Measurements from ENCODE around the gene F2R. TPM values are rescaled to one million over a fixed set of nuclear protein-coding genes. Genes with fewer than 3 reads are reported as not detected.

The F2R gene
- total and polyA plus RNA-seq, 4 donors = 4.2 to 31.8 (median 13.7) TPM

DNA sequence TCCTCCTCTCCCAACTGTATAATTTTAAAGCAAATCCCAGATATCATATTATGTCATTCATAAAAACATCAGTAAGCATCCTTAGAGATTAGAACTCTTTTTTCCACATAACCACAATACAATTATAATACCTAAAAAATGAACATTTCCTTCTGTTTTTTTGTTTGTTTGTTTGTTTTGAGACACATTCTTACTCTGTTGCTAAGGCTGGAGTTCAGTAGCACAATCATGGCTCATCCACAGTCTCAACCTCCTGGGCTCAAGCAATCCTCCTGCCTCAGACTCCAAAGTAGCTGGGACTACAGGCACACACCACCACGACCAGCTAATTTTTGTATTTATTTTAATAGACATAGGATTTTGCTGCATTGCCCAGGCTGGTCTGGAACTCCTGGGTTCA is 8.0 kb downstream of the F2R start:
- DNase-seq (no peak), ATAC-seq (ENCODE audit: insufficient read depth, low FRiP score) (no peak)
- Histone ChIP-seq H3K27ac (ENCODE audit: low read depth in 1 of 2, low read length in 1 of 2) (no peak overlapping the region), H3K36me3 (ENCODE audit: control insufficient read depth in 4 of 4, insufficient read depth in 4 of 4, low read length in 4 of 4) (peaks cover 0 to 15% (median 2%) of the 10 kb centered on the region in 4 donors), H3K27me3 (ENCODE audit: control insufficient read depth in 3 of 3, insufficient read depth in 3 of 3, low read length in 2 of 3) (no peaks in the 10 kb centered on the region), H3K4me1 (ENCODE audit: control insufficient read depth in 5 of 5, insufficient read depth in 5 of 5, low read length in 5 of 5) (peaks cover 0 to 10% (median 0%) of the 10 kb centered on the region in 5 donors), H3K9ac (ENCODE audit: insufficient read depth in 1 of 2, low read length in 2 of 2) (no peak overlapping the region), H3K4me3 (no peak overlapping the region), H3K9me3 (ENCODE audit: control insufficient read depth in 4 of 4, insufficient read depth in 3 of 4, low read length in 3 of 4) (peaks cover 0 to 7% (median 2%) of the 10 kb centered on the region in 4 donors)
- WGBS, 2 donors = 76 to 77% methylated on average over 1 of the region's 1 CpG
- TF ChIP-seq, protein P1, sequence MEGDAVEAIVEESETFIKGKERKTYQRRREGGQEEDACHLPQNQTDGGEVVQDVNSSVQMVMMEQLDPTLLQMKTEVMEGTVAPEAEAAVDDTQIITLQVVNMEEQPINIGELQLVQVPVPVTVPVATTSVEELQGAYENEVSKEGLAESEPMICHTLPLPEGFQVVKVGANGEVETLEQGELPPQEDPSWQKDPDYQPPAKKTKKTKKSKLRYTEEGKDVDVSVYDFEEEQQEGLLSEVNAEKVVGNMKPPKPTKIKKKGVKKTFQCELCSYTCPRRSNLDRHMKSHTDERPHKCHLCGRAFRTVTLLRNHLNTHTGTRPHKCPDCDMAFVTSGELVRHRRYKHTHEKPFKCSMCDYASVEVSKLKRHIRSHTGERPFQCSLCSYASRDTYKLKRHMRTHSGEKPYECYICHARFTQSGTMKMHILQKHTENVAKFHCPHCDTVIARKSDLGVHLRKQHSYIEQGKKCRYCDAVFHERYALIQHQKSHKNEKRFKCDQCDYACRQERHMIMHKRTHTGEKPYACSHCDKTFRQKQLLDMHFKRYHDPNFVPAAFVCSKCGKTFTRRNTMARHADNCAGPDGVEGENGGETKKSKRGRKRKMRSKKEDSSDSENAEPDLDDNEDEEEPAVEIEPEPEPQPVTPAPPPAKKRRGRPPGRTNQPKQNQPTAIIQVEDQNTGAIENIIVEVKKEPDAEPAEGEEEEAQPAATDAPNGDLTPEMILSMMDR (IDR thresholded peaks at IDR 0.05; ENCODE audit: control extremely low read depth, extremely low read depth) = no peak

GRCh38 chr5:76724871-76725270 is 8.9 kb downstream of the F2R start:
- no peak for DNase-seq
- TF ChIP-seq, protein P1 (IDR thresholded peaks at IDR 0.05; ENCODE audit: control extremely low read depth, extremely low read depth) = no peak
- H3K9me3 ChIP-seq (ENCODE audit: control insufficient read depth in 4 of 4, insufficient read depth in 3 of 4, low read length in 3 of 4) = peaks cover 0 to 14% (median 3%) of the 10 kb centered on the region in 4 donors
- no peak for ATAC-seq (ENCODE audit: insufficient read depth, low FRiP score)
- H3K27me3 ChIP-seq (ENCODE audit: control insufficient read depth in 3 of 3, insufficient read depth in 3 of 3, low read length in 2 of 3) = no peaks in the 10 kb centered on the region
- no peak overlapping the region for H3K9ac ChIP-seq (ENCODE audit: insufficient read depth in 1 of 2, low read length in 2 of 2)
- peaks cover 0 to 9% (median 0%) of the 10 kb centered on the region in 5 donors for H3K4me1 ChIP-seq (ENCODE audit: control insufficient read depth in 5 of 5, insufficient read depth in 5 of 5, low read length in 5 of 5)
- 85 to 89% methylated on average over 4 of the region's 4 CpGs for WGBS, 2 donors
- H3K36me3 ChIP-seq (ENCODE audit: control insufficient read depth in 4 of 4, insufficient read depth in 4 of 4, low read length in 4 of 4) = peaks cover 0 to 17% (median 3%) of the 10 kb centered on the region in 4 donors
- H3K4me3 ChIP-seq = no peak overlapping the region
- H3K27ac ChIP-seq (ENCODE audit: low read depth in 1 of 2, low read length in 1 of 2) = no peak overlapping the region

DNA sequence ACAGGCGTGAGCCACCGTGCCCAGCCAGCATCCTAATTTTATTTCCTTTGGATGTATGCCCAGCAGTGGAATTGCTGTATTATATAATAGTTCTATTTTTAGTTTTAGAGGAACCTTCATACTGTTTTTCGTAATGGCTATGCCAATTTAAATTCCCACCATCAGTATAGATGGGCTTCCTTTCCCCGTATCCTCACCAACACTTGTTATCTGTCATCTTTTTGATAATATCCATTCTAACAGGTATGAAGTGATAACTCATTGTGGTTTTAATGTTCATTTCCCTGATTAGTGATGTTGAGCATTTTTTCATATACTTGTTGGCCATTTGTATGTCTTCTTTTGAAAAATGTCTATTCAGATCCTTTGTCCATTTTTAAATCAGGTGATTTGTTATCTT is 13.0 kb downstream of the F2R start:
- ATAC-seq (ENCODE audit: insufficient read depth, low FRiP score) (no peak), DNase-seq (no peak)
- 71 to 75% methylated on average over 4 of the region's 4 CpGs for WGBS, 2 donors
- TF ChIP-seq, protein P1 (IDR thresholded peaks at IDR 0.05; ENCODE audit: control extremely low read depth, extremely low read depth) = no peak
- Histone ChIP-seq H3K9me3 (ENCODE audit: control insufficient read depth in 4 of 4, insufficient read depth in 3 of 4, low read length in 3 of 4) (peaks cover 0 to 20% (median 6%) of the 10 kb centered on the region in 4 donors), H3K4me3 (no peak overlapping the region), H3K36me3 (ENCODE audit: control insufficient read depth in 4 of 4, insufficient read depth in 4 of 4, low read length in 4 of 4) (peaks cover 0 to 17% (median 9%) of the 10 kb centered on the region in 4 donors), H3K9ac (ENCODE audit: insufficient read depth in 1 of 2, low read length in 2 of 2) (no peak overlapping the region), H3K27me3 (ENCODE audit: control insufficient read depth in 3 of 3, insufficient read depth in 3 of 3, low read length in 2 of 3) (no peaks in the 10 kb centered on the region), H3K27ac (ENCODE audit: low read depth in 1 of 2, low read length in 1 of 2) (no peak overlapping the region), H3K4me1 (ENCODE audit: control insufficient read depth in 5 of 5, insufficient read depth in 5 of 5, low read length in 5 of 5) (no peaks in the 10 kb centered on the region)

Data from lung (tissue), 12 donors.